Stimulated activated CD4-positive, alpha-beta T cell treated with anti-CD3 and anti-CD28 coated beads, TNF-alpha, amount 100 ng/mL, for 24 hours (primary cell): ENCODE results near the gene TLR9.
"Not testable (repeated sequence)": the region's sequence is repeated elsewhere in the genome, so short reads cannot be mapped to it uniquely, and the experiment has no call there.

ENCODE experiments used
- DNase-seq, 3 experiments: peaks; one replicate each; pipeline ENCODE4 v3.0.0-alpha.2; 2020; ENCODE audit warnings: low read depth in 3 of 3

The TLR9 gene

DNA sequence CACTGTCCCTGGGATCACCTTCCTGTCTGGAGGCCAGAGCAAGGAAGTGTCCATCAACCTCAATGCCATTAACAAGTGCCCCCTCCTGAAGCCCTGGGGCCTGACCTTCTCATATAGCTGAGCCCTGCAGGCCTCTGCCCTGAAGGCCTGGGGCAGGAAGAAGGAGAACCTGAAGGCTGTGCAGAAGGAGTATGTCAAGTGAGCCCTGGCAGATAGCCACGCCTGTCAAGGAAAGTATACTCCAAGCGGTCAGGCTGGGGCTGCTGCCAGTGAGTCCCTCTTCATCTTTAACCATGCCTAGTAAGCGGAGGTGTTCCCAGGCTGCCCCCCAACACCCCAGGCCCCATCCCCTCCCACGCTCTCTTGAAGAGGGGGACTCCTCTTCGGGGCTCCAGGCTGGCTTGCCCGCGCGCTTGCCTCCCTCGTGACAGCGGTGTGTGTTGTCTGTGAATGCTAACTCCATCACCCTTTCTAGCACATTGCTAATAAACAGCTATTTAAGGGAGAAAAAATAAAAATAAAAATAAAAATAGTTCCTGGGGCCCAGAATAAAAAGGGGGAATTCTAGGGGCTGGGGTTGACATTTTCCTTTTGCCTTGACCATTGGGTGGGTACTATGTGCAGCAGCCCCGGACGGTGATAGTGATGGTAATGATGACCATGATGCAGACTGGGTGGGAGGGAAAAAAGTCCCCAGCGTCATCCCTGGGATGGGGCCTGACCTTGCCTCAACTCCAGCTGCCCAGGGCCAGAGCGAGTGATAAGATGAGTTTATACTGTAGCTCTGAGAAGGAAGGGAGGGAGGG, 30.8 kb downstream of the TLR9 start:
- DNase-seq = no peak

DNA sequence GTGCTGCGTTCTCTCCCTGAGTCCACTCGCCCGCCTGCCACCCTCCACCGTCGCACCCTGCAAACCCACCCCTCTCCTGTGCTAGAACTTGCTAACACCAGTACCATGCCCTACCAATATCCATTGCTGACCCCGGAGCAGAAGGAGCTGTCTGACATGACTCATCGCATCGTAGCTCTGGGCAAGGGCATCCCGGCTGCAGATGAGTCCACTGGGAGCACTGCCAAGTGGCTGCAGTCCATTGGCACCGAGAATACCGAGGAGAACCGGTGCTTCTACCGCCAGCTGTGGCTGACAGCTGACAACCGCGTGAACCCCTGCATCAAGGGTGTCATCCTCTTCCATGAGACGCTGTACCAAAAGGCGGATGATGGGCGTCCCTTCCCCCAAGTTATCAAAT, 32.4 kb downstream of the TLR9 start:
- DNase-seq = no peak

DNA sequence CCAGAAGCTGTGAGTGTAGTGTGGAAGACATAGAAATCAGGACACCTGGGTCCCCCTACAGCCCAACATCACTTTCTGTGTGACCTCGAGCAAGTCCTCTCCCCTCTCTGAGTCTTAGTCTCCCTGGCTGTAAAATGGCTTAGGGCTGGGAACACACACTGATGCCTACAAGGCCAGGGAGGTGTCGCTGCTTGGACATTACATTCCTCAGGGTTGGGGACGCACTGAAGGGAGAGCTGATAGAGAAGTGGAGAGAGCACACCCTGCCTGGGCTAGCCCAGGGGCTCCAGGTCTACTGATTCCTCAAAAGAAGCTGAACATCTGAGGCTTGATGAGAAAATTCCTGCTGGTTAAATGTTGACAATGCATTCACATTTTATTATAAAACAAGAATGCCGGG, 33.8 kb downstream of the TLR9 start:
- no peak for DNase-seq

DNA sequence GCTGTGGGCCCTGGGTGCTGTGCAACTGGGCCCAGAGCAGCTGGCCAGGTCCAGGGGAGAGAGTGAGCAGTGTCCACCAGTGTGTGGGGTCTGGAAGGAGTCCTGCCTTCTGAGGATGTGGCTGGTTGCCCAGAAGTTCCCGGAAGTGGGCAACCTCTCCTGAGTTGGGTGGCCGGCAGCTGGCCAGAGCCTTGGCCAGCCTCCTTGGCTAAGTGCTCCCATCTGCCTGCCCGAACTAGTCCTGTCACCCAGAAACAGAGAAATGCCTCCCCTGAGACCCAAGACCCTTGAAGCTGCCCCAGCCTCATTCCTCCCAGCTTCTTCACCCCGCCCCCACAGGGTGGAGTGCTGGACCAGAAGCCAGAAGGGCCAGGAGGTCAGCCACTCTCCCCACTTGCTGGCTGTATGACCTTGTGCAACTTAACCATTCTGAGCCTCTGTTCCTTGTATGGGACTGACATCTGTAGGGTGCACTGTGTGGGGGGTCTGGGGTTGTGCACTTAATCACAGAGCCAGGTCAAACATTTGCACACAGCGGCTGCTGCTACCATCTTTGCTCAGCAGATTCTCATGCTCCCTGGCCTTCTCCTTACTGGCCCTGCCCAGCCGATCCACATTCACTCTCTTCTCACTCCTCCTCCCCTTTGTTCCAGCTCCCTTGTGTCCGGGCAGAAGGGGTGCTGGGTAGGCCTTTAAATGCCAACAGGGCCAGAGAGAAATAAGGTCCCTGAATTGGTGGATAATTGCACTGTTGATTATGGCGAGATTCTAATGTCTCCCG, 35.0 kb downstream of the TLR9 start:
- no peak for DNase-seq

DNA sequence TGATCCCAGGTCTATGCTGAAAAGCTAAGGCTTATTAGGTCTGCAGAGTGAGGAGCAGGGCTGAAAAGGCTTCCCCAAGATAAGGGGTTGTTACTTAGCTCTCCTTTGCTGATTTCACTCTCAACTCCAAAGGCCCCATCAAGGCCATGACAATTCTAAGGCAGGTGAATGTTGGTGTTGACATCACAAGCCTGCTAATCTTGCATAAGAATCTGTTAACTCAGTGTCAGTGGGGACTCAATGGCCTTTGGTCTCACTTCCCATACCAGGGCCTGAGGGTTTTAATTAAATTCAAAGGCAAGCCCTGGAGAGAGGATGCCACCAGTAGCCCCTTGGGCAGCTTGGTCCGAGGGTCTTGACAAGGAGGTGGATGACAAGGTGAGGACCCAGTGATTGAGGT, 36.9 kb downstream of the TLR9 start:
- no peak for DNase-seq

DNA sequence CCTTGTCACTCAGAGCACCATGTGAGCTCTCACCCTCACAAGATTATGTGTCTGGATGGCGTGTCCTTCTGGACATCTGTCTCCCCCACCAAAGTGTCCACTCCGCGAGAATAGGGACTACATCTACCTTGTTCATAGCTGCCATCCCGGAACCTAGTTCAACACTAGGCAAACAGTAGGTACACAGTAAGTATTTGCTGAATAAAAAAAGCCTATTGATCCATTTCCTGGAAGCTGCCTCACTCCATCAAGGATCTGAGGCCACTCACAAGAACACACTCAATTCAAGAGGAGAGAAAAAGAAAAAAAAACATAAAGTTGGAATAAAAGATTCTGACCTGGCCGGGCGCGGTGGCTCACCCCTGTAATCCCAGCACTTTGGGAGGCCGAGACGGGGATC, 38.7 kb downstream of the TLR9 start:
- DNase-seq = no peak

DNA sequence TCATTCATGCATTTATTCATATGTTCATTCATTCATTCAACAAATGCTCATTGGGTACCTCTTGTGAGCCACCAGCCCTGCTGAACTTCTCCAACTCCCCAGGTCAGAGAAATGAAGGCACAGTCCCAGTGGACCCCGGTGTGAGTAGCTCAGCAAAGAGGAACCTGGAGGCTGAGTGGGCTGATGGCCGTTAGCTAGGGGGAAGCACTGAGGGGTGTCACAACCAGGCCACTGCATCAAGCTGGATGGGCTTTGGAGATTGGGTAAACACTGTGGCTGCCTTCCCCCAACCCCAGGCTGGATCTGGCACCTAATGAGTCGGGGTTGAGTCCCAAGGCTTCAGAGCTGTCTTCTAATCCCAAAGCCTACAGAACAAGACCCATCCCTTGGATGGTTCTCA, 39.6 kb downstream of the TLR9 start:
- DNase-seq = no peak

DNA sequence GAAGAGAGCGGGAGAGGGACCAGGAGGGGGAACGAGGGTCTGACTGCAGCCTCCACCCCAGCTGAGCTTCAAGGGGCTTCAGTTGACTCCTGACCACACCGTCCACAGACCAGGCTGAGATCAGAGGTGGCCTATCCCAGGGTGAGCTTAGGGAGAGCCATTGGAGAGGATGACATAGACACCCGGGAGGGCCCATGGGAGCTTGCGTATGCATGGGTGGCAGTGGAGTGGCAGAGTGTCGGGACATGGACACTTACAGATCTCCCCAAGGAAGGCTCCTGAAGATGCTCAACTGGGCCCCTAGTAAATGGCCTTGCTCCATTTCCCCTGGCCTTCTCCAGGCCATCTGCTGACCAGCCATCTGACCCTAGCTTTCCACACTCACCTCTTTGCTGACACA, 40.1 kb downstream of the TLR9 start:
- DNase-seq = no peak

DNA sequence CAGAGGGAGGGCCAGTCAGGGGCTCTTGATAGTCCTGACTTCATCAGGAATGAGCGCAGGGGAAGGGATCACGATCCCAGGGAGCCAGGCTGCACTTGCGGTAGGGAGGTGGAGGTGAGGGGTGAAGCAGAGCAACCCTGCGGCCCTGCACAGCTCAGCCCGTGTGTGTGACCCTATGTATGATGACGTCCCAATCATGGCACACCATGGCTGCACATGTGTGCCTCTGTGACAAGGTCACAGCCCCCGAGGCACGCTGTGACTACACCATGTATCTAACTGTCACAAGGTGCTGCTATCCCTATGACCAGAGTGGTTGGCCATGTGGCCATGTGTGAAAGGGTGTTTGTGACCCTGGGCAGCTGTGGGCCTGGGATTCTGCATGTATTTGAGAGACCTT, 40.8 kb downstream of the TLR9 start:
- DNase-seq = no peak

DNA sequence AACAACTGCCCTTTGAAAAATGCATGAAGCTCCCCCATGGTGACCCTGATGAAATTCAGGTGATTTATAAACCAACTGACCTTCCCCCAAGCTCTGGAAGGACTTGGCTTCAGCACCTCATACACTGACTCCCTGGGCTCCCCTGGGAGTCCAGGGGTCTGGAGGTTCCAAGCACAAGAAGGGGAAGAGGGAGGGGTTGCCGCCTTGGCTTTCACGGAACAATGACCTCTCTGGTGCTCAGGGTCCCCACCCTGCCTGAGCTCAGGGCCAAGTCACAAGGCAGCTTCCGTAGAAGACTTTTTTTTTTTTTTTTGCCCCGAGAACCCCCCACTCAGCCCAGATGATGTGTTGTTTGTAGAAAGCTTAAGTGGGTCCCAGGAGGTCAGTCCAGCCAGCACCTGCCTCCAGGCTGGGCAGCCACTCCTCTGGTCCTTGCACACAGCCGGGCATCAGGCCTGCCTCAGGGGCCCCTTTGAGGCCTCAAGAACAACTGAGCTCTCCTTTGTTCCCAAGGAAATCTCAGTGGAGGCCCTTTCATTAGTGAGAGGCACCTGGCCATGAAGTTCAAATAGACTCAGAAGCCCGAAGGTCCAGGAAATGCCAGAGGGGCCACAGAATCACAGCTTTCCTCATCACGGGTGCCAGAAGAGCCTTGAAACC, 41.5 kb downstream of the TLR9 start:
- DNase-seq = no peak

DNA sequence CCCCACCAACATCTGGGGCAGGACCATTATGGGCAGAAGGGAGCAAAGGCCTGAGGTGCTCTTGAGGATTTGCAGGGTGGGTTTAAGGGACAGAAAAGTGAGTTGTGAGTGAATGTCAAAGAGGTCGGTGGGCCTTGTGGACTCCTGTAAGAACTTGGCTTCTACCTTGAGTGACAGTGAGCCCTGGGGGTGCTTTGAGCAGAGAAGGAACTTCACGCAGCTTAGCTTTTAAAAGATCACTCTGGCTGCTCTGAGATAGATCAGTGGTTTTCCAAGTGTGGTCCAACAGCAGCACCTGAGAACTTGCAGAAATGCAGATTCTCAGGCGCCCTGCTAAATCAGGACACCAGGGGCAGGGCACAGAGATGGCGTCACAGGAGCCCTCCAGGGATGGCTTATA, 42.8 kb downstream of the TLR9 start:
- no peak for DNase-seq

DNA sequence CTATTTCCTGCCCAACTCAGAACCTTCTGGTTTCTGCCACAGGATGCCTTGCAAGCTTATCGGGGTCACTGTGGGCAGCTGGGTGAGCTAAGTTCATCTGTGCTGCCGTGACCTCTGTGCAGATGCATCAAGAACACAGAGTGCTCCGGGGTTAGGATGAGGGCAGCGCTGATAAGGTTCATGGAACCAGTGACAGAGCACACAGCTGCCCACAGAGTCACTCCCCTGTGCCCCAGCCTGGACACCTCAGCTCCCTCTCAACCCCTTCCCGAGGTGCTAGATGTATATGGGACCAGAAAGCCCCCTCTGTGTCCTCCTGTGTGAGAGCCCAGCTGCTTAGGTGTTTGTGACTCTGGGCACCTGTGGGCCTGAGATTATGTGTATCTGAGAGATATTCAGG, 43.2 kb downstream of the TLR9 start:
- no peak for DNase-seq

DNA sequence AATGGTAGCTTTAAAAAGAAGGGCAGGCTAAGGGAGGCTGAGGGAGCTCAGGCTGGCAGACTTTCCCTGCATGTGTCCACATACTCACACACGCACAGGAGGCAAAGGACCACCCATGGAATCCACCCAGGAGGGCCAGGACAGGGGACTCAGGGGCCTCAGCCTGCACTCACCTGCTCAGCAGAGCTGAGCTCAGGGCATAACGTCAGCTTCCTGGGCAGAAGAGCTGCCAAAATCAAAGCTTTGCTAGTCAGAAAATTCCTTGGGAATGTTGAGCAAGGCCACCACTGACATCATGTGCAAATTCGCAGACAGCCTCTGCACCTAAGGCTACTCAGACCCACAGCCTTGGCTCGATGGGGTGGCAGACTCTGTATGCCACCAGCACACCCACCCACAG, 43.9 kb downstream of the TLR9 start:
- DNase-seq = no peak

DNA sequence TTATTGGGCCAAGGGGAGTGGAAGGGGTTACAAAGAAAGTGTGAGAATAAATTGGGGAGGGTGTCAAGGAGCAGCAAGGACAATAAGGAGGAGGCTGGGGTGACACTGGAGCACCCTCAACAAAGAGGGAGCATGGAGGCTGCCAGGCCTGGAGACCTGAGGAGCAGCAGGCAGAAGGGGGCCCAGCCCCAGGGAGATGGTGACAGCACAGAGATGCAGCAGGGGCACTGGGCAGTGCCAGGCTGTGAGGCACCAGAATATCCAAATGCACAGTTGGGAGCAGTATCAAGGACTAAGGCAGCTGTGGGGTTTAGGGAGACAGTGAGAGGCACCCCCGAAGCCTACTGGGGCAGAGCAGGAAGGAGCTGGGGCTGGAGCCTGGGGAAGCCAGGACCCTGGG, 46.9 kb downstream of the TLR9 start:
- DNase-seq = no peak

DNA sequence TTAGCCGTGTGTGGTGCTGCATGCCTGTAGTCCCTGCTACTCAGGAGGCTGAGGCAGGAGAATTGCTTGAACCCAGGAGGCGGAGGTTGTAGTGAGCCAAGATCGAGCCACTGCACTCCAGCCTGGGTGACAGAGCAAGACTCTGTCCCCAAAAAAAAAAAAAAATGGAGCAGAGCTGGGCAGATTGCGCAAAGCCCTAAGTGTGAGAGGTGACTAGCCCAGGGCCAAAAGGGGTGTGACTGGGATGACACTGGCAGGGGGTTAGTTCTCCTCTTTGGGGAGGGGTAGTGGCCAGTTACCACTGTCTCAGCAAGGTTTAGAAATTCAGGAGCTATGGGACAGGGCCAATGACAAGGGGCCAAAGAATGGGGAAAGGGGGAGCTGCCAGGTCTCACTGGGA, 47.3 kb downstream of the TLR9 start:
- not testable (repeated sequence) for DNase-seq

DNA sequence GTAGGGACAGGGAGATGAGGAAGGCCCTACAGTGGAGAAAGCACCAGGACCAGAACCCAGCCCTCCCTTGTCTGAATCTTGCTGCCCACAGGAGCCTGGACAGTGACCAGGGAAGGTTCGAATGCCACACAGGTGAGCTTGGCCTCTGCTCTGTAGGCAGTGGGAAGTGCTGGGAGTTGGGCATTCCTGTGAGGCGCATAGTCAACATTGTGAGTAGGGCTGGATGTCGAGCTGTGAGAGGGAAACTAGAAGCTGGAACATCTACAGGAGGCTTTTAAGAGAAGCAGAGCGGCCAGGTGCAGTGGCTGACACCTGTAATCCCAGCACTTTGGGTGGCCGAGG, 47.8 kb downstream of the TLR9 start:
- no peak for DNase-seq

DNA sequence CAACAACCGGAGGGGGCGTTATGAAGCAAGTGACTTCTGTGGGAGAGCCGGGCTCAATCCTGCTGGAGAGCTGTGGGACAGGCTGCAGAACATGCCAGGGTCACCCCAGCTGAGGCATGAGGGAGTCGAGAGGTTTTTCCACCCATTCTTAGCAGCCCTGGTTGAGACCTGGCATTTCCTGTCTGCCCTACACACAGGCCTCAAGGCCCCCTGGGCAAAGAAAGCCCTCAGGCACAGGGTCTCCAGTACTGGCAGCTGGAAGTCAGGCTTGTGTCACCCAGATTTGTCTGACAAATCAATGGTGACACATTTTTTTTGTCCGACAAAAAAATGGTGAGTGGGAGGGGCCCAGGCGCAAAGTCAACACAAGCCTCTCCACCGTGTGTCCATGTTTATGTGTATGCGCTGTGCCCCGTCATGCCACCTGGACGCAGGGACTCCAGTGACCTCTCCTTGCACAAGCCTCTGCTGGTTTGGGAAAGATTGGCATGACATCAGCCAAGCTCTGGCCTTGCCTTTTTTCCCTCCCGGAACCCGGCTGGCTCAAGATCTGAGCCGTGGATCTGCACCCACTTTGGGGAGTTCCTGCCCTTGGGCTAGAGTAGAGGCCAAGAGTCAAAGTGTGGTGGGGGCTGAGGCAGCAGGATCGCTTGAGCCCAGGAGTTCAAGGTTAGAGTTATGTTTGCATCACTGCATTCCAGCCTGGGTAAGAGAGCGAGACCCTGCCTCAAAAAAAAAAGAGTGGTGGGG, 48.3 kb downstream of the TLR9 start:
- DNase-seq = no peak

DNA sequence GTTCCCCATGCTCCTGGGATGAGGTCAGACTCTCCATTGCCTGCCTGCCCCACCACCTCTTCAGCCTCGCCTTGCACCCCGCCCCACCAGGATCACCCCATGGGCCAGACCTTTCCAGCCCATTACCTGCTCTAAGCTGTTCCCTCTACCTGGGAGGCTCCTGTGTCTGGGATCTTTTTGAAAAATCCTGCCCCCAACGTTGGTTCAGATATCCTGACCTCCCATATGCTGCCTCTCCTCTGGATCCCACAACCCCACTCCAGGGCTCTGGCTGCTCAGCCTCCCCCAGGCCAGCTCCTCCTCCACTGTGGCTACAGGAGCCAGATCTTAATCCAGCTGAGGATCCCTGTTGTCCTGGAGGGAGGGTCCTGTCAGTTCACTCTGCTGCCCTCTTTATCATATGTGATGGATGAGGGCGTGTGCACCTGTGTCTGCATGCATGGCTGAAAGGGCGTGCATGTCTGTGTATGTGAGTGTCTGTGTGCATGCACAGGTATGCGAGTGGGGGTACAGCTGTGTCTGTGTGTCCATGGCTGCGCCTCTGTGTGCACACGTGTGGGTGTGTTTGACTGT, 49.2 kb downstream of the TLR9 start:
- DNase-seq = no peak

DNA sequence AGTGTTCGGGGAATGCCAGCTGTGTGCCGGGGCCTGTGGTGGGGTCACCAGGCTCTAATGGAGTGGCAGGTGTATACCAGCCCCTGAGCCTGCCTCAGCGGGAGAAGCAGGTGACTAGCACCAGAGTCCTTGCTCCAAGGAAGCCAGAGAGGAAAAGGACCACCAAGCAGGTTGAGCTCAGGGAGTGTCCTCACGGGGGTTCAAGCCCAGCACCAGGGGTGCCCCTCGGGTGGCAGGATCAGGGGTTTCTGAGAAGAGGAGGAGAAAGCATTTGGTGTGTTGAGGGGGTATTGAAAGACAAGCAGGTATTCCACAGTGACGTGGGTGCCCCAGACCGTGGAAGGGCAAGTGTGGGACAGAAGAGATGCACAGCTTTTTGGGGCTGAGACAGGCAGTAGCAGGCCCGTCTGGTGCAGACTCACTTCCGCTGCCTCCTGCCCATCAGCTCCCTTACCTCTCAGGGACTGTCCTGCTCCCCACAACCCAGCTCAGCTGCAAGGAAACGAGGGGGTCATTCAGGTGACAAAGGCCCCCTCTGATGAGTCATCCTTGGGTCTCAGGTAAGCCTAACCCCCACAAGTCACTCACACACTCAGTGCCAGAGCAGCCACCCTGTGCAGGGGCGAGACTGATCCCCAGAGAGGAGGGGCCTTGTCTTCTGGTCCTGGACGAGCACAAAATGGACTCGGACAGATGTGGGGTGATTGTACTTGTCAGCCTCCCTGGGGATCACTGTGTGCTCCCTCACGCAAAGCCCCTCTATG, 49.8 kb downstream of the TLR9 start:
- no peak for DNase-seq

DNA sequence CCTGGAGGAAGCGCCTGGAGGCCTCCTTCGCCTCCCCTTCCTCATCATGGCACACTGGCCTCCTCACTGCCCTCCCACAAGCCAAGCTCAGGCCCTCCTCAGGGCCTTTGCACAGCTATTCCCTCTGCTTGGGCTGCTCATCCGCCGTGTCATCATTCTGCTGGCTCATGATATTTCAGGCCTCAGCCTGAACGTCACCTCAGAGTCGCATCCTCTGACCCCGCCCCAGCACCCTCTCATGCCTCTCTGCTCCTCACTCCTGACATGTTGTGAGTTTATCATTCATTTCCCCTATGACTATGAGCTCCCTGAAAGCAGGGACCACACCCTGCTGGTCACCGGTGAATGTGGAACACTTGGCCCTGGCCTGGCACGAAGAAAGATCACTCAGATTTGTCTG, 50.5 kb downstream of the TLR9 start:
- no peak for DNase-seq

DNA sequence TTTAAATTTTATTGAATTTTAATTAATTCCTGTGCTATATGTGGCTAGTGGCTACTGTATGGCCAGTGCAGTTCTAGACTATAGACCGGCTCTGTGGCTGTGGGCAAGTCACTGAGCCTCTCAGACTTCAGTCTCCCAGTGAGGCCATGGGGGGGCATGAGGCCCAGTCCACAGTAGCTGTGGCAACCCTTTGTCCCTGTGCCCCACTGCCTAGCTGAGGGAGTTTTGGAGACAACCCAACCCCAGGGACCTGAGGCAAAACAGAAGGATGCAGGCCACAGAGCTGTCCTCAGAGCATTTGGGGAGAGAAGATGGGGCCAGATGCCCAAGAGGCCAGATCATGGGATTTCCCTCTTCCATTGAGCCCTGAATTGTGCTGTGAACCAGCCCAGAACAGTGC, 52.3 kb downstream of the TLR9 start:
- no peak for DNase-seq
